CD1c-positive myeloid dendritic cell (primary cell): ENCODE measurements around the gene PLA2G2E.
"Not testable (repeated sequence)": the region's sequence is repeated elsewhere in the genome, so short reads cannot be mapped to it uniquely, and the experiment has no call there.

Source experiments
- DNase-seq: peaks from one replicate; pipeline ENCODE4 v3.0.0-alpha.2; 2016; ENCODE audit errors: extremely low spot score

PLA2G2E gene

GRCh38 chr1:19932866-19933265 lies 9.4 kb upstream of the PLA2G2E start:
- DNase-seq: no peak

- not testable (repeated sequence) for DNase-seq
Observed at GRCh38 chr1:19927130-19927421, 3.7 kb upstream of the PLA2G2E start.

GRCh38 chr1:19926296-19927129 lies 3.1 kb upstream of the PLA2G2E start:
- no peak for DNase-seq

GRCh38 chr1:19925342-19926070 lies 2.1 kb upstream of the PLA2G2E start:
- DNase-seq: no peak

- DNase-seq: no peak
Observed at GRCh38 chr1:19923953-19924346, 533 bp upstream of the PLA2G2E start.

GRCh38 chr1:19922015-19922688 lies 1.3 kb downstream of the PLA2G2E start:
- no peak for DNase-seq

- DNase-seq: no peak
Observed at GRCh38 chr1:19921310-19921709, 2.1 kb downstream of the PLA2G2E start.

GRCh38 chr1:19920132-19920710 lies 3.2 kb downstream of the PLA2G2E start:
- no peak for DNase-seq

- DNase-seq: peak; percentile 79
Observed at GRCh38 chr1:19918057-19918456, 5.4 kb downstream of the PLA2G2E start.

- DNase-seq: no peak
Observed at GRCh38 chr1:19910650-19911049, 12.8 kb downstream of the PLA2G2E start.

- DNase-seq: no peak
Observed at GRCh38 chr1:19909971-19910370, 13.4 kb downstream of the PLA2G2E start.

- no peak for DNase-seq
Observed at GRCh38 chr1:19909392-19909791, 14.0 kb downstream of the PLA2G2E start.

- no peak for DNase-seq
Observed at GRCh38 chr1:19907456-19907855, 16.0 kb downstream of the PLA2G2E start.

- no peak for DNase-seq
Observed at GRCh38 chr1:19903621-19904020, 19.8 kb downstream of the PLA2G2E start.

GRCh38 chr1:19901653-19902052 lies 21.8 kb downstream of the PLA2G2E start:
- DNase-seq: no peak

- no peak for DNase-seq
Observed at GRCh38 chr1:19894218-19894617, 29.2 kb downstream of the PLA2G2E start.

GRCh38 chr1:19893687-19894086 lies 29.7 kb downstream of the PLA2G2E start:
- DNase-seq: no peak

GRCh38 chr1:19892628-19893168 lies 30.7 kb downstream of the PLA2G2E start:
- DNase-seq: no peak

GRCh38 chr1:19892129-19892528 lies 31.3 kb downstream of the PLA2G2E start:
- DNase-seq: no peak

- DNase-seq: no peak
Observed at GRCh38 chr1:19889656-19890055, 33.8 kb downstream of the PLA2G2E start.

- no peak for DNase-seq
Observed at GRCh38 chr1:19888112-19888511, 35.3 kb downstream of the PLA2G2E start.

GRCh38 chr1:19885821-19886220 lies 37.6 kb downstream of the PLA2G2E start:
- DNase-seq: no peak
